ENCODE measurements around the gene CARD10. TPM values are rescaled to one million over a fixed set of nuclear protein-coding genes. Genes with fewer than 3 reads are reported as not detected.

The CARD10 gene
- polyA plus RNA-seq, 3 donors: 0.03 TPM; not detected in 2

DNA sequence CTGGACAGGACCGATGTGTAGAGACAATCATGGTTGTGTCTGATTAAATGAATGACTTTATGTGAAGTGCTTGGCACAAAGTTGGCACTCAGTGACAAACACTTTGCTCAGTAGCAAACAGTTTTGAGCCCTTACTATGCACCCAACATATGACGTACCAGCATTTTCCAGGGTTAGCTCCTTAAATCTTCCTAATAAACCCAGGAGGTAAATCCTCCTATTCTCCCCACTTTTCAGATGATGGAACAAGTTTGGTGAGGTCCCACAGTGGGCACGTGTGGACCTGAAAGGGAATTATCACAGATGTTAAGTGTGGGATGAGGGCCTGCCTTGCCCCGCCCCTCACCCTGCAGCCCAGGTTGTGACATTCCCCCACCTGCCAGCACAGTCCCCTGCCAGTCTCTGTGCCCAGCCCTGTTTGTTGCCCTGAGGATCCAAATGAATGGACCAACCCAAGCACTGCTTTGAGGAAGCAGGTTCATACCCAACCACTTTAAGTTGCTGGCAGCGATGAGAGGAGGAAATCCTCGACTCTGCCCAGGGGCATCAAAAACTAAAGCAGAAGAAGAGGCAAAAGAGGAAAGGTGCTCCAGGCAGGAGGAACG is 6.6 kb upstream of the CARD10 start:
- Histone ChIP-seq H3K27ac (ENCODE audit: low read depth in 1 of 2, low read length in 2 of 2) (no peak overlapping the region), H2AFZ (ENCODE audit: insufficient read depth, low read depth, low read length, poor library complexity, severe bottlenecking) (no peak overlapping the region), H4K20me1 (ENCODE audit: insufficient read depth, low read length) (no peaks in the 10 kb centered on the region), H3K9me3 (replicated peaks in 1 of 2; ENCODE audit: control insufficient read depth in 1 of 2, insufficient read depth in 1 of 2, low read length in 2 of 2) (no peaks in the 10 kb centered on the region), H3K79me2 (ENCODE audit: insufficient read depth, low read length) (no peaks in the 10 kb centered on the region), H3K4me1 (ENCODE audit: control insufficient read depth in 1 of 2, insufficient read depth in 2 of 2, low read length in 2 of 2) (peaks cover 0 to 7% of the 10 kb centered on the region in 2 donors), H3K27me3 (ENCODE audit: control insufficient read depth in 2 of 2, insufficient read depth in 2 of 2, low read length in 2 of 2) (peaks cover 0 to 11% of the 10 kb centered on the region in 2 donors), H3K4me2 (replicated peaks; ENCODE audit: extremely low read depth, low read length, poor library complexity, severe bottlenecking) (no peak overlapping the region), H3K36me3 (replicated peaks in 1 of 2; ENCODE audit: control insufficient read depth in 1 of 2, insufficient read depth in 2 of 2, low read length in 2 of 2) (no peaks in the 10 kb centered on the region), H3K4me3 (replicated peaks in 1 of 3; ENCODE audit: low read depth in 2 of 3, low read length in 3 of 3) (no peak overlapping the region), H3K9ac (ENCODE audit: insufficient read depth, low read length, poor library complexity, severe bottlenecking) (no peak overlapping the region)
- intact Hi-C loops (cut with micrococcal nuclease): no loop called here
- Mint-ChIP-seq H3K36me3 (no peaks in the 10 kb centered on the region), H3K27ac (peak overlapping the region in 1 of 7 donors; percentile 75), H3K4me1 (peaks cover 12% of the 10 kb centered on the region), H3K4me3 (no peak overlapping the region), H3K27me3 (ENCODE audit: low read depth in 3 of 3) (peaks cover 18 to 27% (median 20%) of the 10 kb centered on the region in 3 donors), H3K9me3 (peaks cover 0 to 3% (median 0%) of the 10 kb centered on the region in 7 donors)
- no peak for DNase-seq
- TF ChIP-seq, protein P1, sequence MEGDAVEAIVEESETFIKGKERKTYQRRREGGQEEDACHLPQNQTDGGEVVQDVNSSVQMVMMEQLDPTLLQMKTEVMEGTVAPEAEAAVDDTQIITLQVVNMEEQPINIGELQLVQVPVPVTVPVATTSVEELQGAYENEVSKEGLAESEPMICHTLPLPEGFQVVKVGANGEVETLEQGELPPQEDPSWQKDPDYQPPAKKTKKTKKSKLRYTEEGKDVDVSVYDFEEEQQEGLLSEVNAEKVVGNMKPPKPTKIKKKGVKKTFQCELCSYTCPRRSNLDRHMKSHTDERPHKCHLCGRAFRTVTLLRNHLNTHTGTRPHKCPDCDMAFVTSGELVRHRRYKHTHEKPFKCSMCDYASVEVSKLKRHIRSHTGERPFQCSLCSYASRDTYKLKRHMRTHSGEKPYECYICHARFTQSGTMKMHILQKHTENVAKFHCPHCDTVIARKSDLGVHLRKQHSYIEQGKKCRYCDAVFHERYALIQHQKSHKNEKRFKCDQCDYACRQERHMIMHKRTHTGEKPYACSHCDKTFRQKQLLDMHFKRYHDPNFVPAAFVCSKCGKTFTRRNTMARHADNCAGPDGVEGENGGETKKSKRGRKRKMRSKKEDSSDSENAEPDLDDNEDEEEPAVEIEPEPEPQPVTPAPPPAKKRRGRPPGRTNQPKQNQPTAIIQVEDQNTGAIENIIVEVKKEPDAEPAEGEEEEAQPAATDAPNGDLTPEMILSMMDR (IDR thresholded peaks at IDR 0.05): no peak
- WGBS (ENCODE audit: insufficient coverage): 88% methylated on average over 2 of the region's 7 CpGs

DNA sequence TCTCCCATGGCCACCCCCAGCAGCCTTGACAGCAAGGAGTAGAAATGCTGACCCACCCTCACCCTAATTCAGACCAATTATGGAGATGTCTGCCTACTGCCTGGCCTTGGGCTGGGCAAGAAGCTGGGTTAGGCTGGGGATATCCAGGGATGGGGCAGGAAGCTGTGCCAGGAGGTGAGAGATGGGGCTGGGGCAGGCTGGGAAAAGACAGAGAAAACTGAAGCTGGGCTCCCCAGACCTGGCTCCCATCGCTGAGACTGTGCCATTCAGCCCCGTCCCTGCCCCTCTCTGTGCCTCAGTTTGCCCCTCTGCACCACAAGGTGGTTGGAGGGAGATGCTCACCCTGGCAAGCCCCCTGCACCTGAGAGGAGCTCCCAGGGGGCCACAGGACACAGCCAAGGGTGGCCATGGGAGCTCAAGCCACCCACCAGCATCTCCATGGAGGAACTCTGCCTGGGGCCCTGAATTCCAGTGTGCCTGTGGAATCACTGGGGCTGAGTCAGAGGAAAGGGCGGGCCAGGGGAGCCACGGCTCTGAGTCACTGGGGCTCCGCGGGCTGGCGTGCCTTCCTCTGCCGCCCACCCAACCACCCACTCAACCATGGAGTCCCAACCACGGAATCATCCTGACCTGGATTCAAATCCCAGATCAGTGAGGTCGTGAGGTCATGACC is 6.0 kb upstream of the CARD10 start:
- Histone ChIP-seq H3K4me1 (ENCODE audit: control insufficient read depth in 1 of 2, insufficient read depth in 2 of 2, low read length in 2 of 2) (peaks cover 0 to 7% of the 10 kb centered on the region in 2 donors), H3K27ac (ENCODE audit: low read depth in 1 of 2, low read length in 2 of 2) (no peak overlapping the region), H3K79me2 (ENCODE audit: insufficient read depth, low read length) (no peaks in the 10 kb centered on the region), H3K27me3 (ENCODE audit: control insufficient read depth in 2 of 2, insufficient read depth in 2 of 2, low read length in 2 of 2) (peaks cover under 1 to 17% of the 10 kb centered on the region in 2 donors), H3K9me3 (replicated peaks in 1 of 2; ENCODE audit: control insufficient read depth in 1 of 2, insufficient read depth in 1 of 2, low read length in 2 of 2) (peaks cover 0 to under 1% of the 10 kb centered on the region in 2 donors), H3K4me3 (replicated peaks in 1 of 3; ENCODE audit: low read depth in 2 of 3, low read length in 3 of 3) (no peak overlapping the region), H3K9ac (ENCODE audit: insufficient read depth, low read length, poor library complexity, severe bottlenecking) (no peak overlapping the region), H2AFZ (ENCODE audit: insufficient read depth, low read depth, low read length, poor library complexity, severe bottlenecking) (no peak overlapping the region), H4K20me1 (ENCODE audit: insufficient read depth, low read length) (no peaks in the 10 kb centered on the region), H3K4me2 (replicated peaks; ENCODE audit: extremely low read depth, low read length, poor library complexity, severe bottlenecking) (no peak overlapping the region), H3K36me3 (replicated peaks in 1 of 2; ENCODE audit: control insufficient read depth in 1 of 2, insufficient read depth in 2 of 2, low read length in 2 of 2) (no peaks in the 10 kb centered on the region)
- Mint-ChIP-seq H3K9me3 (peaks cover 0 to 4% (median 0%) of the 10 kb centered on the region in 7 donors), H3K4me3 (no peak overlapping the region), H3K27ac (peak overlapping the region in 1 of 7 donors; percentile 45), H3K36me3 (no peaks in the 10 kb centered on the region), H3K27me3 (ENCODE audit: low read depth in 3 of 3) (peaks cover 25 to 31% (median 27%) of the 10 kb centered on the region in 3 donors), H3K4me1 (peaks cover 12% of the 10 kb centered on the region)
- intact Hi-C loops (cut with micrococcal nuclease): no loop called here
- WGBS (ENCODE audit: insufficient coverage): 47% methylated on average over 8 of the region's 10 CpGs
- TF ChIP-seq, protein P1 (IDR thresholded peaks at IDR 0.05): no peak
- peak in 2 of 3 donors; percentile 32 to 68 for DNase-seq
